ENCODE results near the gene CPNE2.
A peak's percentile ranks its signal among the peaks of the same experiment; 100 is the strongest.
"Not testable (repeated sequence)": the region's sequence is repeated elsewhere in the genome, so short reads cannot be mapped to it uniquely, and the experiment has no call there.

CPNE2 gene

GRCh38 chr16:57091975-57092785, at the start of gene CPNE2:
TSS of gene CPNE2 (plus strand) at chr16:57092583. CDS start at chr16:57110743, 18,160 bp downstream.
- DNase-seq: peak; percentile 51 to 83 (median 65)

GRCh38 chr16:57043248-57043647, 49.1 kb upstream of the CPNE2 start:
- DNase-seq: peak in 1 of 3 donors; percentile 20

GRCh38 chr16:57044931-57045693, 47.3 kb upstream of the CPNE2 start:
- no peak for DNase-seq

GRCh38 chr16:57045694-57046381, 46.5 kb upstream of the CPNE2 start:
- DNase-seq: peak; percentile 53 to 74 (median 64)

- no peak for DNase-seq
Measured at GRCh38 chr16:57048095-57048494, 44.3 kb upstream of the CPNE2 start.

GRCh38 chr16:57049678-57050077, 42.7 kb upstream of the CPNE2 start:
- no peak for DNase-seq

GRCh38 chr16:57051696-57052228, 40.6 kb upstream of the CPNE2 start:
- DNase-seq: peak; percentile 85 to 89 (median 89)

GRCh38 chr16:57053206-57053605, 39.2 kb upstream of the CPNE2 start:
- DNase-seq: no peak

- no peak for DNase-seq
Measured at GRCh38 chr16:57054338-57054737, 38.0 kb upstream of the CPNE2 start.

- DNase-seq: no peak
Measured at GRCh38 chr16:57054771-57055170, 37.6 kb upstream of the CPNE2 start.

- DNase-seq: no peak
Measured at GRCh38 chr16:57055671-57056070, 36.7 kb upstream of the CPNE2 start.

GRCh38 chr16:57058291-57058861, 34.0 kb upstream of the CPNE2 start:
- no peak for DNase-seq

GRCh38 chr16:57060323-57061083, 31.9 kb upstream of the CPNE2 start:
- DNase-seq: no peak

GRCh38 chr16:57061084-57061905, 31.1 kb upstream of the CPNE2 start:
- DNase-seq: peak; percentile 43 to 75 (median 71)

GRCh38 chr16:57062329-57062728, 30.1 kb upstream of the CPNE2 start:
- peak; percentile 66 to 91 (median 75) for DNase-seq

- not testable (repeated sequence) for DNase-seq
Measured at GRCh38 chr16:57063189-57063588, 29.2 kb upstream of the CPNE2 start.

GRCh38 chr16:57064995-57065394, 27.4 kb upstream of the CPNE2 start:
- no peak for DNase-seq

- no peak for DNase-seq
Measured at GRCh38 chr16:57066625-57067024, 25.8 kb upstream of the CPNE2 start.

- no peak for DNase-seq
Measured at GRCh38 chr16:57067347-57067746, 25.0 kb upstream of the CPNE2 start.

GRCh38 chr16:57069053-57069452, 23.3 kb upstream of the CPNE2 start:
- DNase-seq: peak in 1 of 3 donors; percentile 32
